GM21390 (cell line): ENCODE data around the gene METTL25B.
A peak's percentile ranks its signal among the peaks of the same experiment; 100 is the strongest.

Source experiments
- ATAC-seq: cut with Tn5 transposase; IDR thresholded peaks from one replicate; pipeline ENCODE4 v1.9.1; 2021; ENCODE audit not compliant: unreplicated experiment

Gene METTL25B

DNA sequence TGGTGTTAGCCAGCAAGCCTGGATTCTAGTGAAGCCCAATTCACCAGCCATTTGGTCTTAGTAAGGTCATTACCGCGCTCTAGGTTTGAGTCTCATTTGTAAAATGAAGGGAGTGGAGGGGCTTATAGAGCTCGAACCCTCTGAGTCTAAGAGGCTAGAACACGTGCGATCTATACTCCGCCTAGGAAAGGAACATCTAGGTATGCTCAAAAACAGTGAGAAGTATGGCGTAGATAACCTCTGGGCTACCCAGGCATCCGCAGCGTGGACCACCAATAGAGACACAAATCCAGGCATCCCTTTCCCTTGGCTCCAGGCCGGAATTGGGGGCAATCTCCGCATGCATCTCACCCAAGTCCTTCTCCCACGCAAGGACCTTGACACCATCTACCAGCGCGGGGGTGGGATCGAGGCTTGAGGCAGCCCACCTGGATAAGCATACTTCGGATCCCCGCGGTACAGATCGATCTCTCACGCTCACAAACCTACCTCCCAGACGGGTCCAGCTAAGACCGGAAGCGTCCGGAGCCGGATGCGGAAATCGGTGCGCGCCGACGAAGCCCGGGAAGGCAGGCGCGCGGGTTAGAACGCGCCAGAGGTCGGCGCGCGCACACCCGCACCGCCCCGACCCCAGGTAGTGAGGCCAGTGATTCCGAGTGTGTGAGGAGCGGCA, at the start of gene METTL25B:
TSS of gene METTL25B (plus strand) at position 544 of the 673 bp plus-strand sequence. CDS start 636 bp downstream, outside the sequence.
- peak; percentile 55 for ATAC-seq

DNA sequence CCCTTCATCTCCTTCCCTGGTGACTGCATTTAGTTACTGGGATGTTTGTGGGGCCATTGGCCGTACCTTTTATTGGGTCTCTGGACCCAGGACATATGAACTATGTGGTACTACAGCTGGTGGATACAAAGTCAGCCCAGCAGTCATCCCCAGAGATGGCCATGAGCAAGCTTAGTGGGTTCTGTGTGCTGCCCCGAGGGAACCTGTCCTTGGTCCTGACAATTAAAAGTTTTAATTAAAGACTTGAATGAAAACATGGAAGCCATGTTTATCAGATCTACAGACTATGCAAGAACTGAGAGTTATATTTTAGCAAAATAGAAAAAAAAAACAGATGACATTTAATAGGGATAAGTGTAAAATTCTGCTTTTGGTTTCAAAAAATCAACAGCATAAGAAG, 48.2 kb upstream of the METTL25B start:
- ATAC-seq = no peak

DNA sequence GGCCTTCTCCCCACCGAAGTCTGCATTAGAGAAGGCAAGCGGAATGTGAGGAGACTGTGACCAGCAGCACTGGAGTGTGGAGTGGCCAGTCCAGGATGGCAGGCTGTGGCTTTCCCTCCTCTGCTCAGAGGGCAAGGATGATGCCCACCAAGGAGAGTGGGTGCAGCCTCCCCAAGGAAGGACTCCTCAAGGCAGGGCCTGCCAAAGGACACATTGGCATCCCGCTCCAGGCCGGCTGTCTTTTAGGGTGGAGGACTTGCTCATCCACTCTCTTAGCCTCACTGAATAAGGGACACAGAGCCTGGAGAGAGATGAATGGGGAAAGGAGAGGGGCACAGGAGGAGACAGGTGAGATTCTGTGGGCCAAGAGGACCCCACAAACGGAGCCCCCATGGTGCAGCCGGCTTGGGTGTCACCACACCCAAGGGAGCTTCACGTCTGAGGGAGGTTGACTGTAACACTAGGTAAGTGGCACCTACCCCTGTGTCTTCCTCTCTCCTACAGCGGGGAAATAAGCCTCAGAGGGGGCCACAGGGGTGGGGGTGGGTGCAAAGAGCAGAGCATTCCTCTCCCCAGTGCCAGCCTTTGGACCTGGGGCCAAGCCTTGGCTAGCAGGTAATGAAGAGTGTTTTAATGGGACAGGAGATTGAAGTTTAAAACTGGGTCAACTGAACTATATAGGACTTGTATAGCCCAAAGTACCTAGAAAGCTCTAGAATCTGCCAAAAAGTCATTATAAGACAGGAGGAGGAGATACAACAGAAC, 46.9 kb upstream of the METTL25B start:
- no peak for ATAC-seq

DNA sequence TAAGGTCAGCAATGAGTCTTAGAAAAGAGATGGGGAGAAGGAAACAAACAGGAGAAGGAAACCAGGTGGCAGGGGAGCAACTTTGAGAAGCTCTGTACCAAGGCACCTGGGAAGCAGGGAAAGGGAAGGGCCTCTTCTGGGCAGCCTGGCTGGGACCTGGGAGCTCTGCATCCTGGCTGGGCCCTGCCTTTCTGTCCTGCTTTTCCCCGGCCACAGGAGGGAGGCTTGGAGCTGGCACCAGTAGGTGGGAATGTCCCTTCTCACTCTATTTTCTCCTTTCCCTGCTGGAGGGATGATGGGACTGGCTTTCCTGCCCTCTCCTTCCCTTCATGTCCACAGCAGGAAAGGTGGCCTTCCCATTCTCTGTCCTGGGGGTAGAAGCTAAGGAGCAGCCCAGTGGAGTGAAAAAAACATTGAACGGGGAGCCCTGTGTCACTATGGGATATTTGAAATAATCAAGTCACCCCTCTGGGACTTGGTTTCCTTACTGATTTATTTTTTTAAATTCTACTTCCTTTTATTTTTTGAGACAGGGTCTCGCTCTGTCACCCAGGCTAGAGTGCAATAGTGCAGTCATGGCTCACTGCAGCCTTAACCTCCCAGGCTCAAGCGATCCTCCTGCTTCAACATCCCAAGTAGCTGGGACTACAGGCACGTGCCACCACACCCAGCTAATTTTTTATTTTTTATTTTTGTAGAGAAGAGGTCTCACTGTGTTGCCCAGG, 45.9 kb upstream of the METTL25B start:
- no peak for ATAC-seq

GRCh38 chr1:156684227-156684782, 44.0 kb upstream of the METTL25B start:
- ATAC-seq = no peak

DNA sequence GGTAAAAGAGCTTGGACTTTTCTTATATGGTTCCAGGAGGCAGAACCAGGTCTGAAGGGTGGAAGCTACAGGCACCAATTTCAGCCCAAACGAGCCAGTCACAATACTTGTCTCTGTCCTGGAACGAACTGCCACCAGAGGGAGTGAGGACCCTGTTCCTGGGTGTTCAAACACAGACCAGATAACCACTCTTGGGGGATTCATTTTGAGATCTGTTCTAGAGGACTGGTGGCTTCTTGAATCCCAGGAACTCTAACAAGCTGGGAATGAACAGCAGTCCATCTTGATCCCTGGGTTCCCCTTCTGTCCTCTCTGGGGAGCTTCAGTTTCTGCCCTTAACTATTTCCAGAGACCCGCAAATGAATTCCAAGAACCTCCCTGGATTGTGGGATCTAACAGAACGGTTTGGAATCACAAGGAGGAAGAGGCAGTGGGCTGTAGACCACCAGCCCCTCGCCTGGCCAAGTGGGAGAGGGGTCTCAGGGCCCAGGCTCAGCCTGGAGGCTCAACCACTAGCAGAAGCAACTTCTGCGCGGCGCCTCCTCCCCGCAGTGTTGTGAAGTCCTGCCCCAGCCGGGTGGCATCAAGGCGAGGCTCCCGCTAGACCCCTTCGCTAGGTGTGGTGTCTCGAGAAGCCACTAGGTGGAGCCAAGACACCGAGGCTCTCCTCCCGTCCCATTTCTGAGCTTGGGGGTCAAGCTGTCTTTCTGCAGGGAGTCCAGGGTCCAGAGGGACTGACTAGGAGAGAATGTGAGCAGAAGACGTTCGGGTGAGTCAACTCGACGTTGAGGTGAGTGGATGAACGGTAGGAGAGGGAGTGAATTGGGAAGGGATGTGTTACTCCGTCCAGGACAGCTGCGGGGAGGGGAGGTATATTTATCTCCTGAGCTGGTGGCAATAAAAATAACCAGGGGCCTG, 39.0 kb upstream of the METTL25B start:
- no peak for ATAC-seq

DNA sequence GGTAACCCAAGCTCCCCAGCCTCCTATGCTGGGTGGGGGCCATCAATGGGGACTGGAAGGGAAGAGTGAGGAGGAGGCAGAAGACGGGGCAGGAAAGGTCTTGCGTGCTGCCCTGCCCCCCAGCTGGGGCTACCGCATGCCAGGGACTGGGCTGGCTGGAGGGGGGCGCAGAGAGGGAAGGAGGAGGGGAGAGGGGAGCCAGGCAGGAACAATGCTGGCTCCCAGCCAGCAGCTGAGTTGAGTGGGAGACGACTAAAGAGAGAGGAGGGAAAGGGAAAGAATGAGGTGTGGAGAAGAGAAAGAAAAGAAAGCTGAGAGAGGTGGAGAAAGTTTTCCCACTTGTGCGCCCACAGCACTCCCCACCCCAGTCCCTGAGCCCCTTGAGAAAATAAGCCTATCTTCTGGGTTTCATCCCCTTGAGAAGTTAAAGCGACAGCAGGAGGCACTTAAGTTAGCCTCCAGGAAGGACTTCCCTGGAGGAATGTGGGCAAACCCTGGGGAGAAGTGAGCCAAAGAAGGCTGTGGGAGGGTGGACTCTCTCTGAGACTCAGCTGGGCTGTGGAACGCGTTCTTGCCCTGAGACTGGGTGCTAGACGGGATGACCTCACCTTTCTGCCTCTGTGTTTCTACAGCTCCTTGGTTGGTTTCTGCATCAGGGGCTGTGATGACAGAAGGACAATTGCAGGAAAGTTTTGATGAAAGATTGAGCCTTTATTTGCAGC, 38.2 kb upstream of the METTL25B start:
- no peak for ATAC-seq

DNA sequence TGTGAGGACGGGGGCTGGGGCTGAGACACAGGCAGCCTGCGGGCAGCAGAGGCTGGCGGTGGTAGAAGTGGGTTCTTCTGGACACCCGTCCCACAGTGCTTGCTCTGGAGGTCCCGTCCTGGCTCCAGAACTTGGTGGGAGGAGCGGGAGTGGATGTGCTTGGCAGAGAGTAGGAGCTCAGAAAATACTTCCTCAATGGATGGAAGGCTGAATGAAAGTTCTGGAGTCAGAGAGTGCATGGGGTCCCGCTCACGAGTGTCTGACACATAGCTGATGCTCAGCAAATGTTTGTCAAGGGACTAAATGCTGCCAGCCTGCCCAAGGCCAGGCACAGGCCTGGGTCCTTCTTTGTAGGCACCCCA, 37.6 kb upstream of the METTL25B start:
- ATAC-seq = no peak

DNA sequence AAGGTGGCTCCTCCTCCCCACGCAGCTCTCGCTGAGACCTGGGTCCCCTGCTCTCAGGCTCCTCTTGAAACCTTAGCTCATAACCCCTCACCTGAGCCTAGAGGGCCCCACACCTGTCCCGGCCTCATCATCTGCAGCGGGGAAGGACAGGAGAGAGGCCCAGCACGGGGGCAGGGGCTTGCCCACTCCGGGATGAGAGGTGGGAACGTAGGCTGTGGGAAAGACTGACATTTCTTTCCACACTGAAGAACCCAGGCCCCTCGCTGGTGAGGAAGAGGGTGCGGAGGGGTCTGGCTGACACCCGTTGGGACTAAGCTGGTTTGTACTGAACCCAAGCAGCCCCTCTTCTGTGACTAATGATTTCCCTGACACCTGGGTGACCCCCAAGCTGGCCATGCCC, 37.1 kb upstream of the METTL25B start:
- no peak for ATAC-seq

DNA sequence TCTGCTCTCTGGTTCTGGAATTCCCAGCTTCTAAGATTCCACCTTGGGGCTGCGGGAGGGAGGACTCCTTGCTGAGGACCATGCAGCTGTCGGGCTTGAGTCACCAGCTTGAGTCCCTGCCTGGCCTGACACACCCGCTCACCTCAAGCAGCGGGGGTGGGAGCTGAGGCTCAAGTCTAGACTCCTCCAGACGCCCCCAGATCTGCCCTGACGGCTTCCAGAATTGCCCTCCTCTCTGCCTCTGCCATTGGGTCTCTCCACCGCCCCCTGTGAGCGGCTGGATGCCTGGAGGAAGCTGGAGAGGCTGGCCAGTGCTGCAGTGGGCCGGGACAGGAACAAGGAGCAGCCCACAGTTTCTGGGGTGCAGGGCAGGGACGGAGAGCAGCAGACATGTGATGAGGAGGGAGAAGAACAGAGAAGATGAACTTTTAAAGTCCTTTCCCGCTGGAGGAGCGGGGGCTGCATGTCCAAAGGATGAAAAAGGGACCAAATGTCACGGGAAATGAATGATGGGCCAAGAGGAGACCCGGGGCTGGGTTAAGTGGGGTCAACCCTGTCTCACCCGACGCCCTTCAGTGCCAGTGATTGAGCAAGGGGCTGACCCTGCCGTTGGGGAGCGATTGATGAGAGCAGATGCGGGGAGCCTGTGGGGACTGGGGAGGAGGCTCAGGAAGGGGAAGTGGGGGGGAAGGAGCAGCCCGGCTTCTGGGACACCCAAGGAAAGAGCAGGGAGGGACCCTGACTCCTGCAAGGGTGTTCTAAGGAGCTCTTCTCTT, 36.4 kb upstream of the METTL25B start:
- no peak for ATAC-seq

DNA sequence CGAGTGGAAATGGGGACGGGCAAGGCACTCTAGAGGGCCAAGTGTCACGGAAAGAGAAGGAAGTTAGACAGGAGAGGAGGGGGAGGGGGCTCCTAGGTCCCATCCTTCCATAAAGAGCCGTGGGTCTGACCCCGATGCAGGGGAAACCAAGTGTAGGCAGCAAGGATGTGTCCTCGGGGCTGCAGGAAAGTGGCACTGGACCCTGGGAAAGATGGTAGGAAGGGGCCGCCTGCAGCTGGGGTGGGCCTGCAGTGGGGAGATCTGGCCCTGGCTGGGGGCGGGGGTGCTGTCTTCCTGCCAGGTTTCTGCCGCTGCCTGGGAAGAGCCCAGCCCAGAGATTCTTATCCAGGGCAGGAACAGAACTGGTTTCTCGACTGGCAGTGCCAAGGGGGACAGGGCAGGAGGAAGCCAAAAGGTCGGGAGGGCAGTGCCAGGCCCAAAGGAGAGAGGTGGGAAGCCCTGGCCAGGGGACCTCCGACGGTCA, 35.8 kb upstream of the METTL25B start:
- no peak for ATAC-seq

- ATAC-seq = no peak
These were observed 35.1 kb upstream of the METTL25B start for GRCh38 chr1:156692925-156693847.

DNA sequence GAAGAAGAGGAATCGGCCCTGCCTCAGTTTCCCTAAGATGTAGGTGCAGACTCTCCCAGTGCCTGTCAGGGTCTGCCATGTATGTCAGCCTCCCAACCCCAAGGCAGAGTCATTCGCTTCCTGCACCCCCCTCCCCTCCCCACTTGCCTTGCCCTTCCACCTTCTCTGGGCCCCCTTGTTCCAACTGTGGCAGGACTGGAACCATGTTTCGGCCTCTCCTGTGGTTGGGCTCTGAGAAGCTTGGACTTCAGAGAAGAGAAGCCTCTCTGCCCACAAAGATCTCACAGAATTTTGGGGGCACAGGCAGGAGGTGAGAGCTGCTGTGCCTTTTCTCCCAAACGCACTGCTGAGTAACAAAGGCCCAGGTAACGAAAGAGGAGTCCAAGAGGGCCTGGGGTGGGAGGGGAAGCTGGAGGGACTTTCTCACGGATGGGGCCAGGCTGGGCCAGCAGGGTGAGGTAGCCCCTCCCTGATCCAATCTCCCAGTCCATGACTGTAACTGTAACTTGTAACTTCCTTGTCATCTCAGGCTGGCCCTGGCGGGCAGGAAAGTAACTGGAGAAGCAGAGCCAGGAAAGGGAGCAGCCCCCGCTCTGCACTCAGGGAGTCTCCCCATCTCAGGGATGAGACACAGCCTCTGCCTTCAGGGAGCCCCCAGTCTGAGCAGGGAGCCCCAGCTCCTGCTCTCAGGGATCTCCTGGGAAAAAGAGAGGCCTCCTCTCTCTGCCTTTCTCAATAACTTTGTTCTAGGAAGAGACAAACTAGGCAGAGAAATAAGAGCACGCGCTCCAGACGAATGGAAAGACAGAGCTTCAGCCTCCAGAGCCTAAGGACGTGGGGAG, 34.2 kb upstream of the METTL25B start:
- ATAC-seq = no peak

DNA sequence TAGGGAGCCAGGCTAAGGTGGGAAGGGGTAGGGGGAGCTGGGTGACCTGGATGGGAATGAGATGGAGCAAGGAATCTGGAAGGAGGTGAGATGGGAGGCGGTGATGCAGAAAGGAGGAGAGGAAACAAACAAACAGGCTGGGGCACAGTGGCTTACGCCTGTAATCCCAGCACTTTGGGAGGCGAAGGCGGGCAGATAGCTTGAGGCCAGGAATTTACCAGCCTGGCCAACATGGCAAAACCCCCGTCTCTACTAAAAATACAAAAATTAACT, 33.6 kb upstream of the METTL25B start:
- no peak for ATAC-seq

- no peak for ATAC-seq
These were observed 31.5 kb upstream of the METTL25B start for GRCh38 chr1:156696755-156697154.

DNA sequence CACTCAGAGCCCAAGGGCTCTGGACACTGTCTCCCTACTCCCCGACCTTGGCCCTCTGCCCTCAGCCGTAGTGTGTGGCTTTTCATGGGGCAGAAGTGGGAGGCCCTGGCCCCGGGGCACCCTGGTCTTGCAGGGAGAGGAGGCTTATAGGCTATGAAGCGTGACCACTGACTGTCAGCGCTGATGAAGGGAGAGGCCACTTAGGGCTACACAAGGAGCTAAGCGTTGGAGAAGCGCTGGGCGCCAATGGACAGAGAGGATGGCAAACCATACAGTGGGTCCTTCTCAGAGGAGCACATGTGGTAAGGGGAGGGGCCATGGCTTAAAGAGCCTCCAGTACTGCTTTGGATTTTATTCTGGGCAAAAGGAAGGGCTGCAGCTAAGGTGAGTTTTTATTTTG, 30.8 kb upstream of the METTL25B start:
- no peak for ATAC-seq

DNA sequence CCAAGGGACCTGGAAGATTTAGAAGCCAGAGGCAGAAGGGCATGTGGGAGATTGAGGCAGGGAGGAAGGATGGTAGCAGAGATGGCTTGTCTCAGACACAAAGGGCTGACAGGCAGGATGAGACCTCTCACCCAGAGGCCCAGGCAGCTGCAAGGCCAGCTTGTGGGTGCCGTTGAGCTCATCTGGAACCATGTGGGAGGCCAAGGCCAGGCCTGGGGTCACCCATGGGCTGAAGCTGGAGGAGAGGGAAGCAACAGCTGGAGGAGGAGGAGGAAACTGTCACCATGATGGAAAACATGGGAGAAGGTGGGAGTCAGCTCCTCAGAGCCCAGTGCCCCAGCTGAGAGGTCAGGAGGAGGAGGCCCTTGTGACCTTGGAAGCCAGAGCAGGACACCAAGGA, 29.3 kb upstream of the METTL25B start:
- no peak for ATAC-seq
